Non-pigmented ciliary epithelial cell (primary cell): ENCODE data around the gene ARMH1.
"Not testable (repeated sequence)": the region's sequence is repeated elsewhere in the genome, so short reads cannot be mapped to it uniquely, and the experiment has no call there.

Experiments
- DNase-seq: peaks from one replicate; pipeline ENCODE4 v3.0.0-alpha.2; 2010; ENCODE audit warnings: low read depth

ARMH1 gene

DNA sequence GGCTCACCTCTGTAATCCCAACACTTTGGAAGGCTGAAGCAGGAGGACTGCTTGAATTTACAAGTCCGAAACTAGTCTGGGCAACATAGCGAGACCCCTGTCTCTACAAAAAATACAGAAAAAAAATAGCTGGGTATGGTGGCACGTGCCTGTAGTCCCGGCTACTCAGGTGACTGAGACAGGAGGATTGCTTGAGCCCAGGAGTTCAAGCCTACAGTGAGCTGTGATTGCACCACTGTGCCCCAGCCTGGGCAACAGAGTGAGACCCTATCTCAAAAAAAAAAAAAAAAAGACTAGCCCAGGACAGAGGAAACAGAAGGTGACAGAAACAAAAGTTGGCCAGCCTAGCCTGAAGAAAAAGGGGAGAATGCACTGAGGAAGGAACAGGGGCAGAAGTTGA is 21.2 kb downstream of the ARMH1 start:
- DNase-seq, result no peak

DNA sequence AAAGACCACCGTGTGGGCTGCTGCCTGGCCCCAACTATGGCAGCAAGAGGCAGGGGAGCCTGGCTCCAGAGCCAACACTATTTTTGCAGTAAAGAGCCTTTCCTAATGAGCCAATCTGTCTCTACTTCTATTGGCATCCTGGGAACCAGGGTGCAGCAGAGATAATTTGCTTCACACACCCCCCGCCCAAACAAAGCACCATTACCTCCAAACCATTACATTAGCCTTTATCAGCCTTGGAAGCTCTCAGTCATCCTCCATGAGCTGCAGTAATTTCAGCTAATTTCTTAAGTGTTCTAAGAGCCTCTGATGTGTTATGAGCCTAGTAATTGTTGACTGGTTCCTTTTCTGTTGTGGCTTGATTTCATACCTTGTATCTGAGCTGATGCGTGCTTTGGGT is 21.6 kb downstream of the ARMH1 start:
- no peak for DNase-seq

DNA sequence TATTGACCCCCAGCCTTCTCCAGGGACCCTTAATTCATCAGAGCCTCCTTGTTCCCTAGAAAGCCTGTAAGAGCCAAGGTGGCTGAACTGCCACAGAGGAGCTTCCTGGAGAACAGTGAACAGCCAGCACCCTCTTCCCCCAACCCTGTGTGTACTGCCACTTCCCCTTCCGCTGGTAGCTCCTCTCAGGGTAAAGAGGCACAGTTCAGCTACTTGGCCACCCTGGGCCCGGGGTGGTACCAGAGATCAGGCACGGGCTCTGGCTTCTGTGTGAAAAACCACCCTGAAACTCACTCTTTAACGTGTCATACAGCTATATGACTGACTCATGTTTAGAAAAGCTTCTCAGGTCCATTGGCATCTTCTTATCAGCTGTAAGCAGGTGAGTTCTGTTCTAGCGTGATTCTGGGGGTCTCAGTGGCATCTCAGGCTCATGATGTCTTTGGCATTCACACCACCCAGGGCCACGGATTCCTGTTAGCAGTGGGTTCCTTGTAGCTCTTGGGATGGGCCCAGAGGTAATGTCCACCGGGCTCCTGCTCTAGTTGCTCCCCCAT is 22.4 kb downstream of the ARMH1 start:
- no peak for DNase-seq

DNA sequence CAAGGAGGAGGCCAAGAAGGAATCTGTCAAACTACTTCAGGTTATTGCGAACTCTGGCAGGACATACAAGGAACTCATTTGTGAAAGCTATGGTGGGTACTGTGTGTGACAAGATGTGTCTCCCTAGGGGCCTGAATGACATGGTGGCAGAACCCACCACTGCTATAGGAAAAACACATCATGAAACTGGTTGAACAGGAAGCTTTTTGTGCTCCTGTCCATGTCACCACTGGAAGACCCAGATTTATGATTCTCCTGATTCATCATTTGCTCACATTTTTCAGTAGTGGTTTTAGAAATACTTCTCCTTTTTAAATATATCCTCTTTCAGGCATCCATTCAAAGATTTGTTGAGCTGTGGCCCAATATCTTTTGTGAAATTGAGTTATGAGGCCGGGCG is 23.6 kb downstream of the ARMH1 start:
- DNase-seq, result no peak

DNA sequence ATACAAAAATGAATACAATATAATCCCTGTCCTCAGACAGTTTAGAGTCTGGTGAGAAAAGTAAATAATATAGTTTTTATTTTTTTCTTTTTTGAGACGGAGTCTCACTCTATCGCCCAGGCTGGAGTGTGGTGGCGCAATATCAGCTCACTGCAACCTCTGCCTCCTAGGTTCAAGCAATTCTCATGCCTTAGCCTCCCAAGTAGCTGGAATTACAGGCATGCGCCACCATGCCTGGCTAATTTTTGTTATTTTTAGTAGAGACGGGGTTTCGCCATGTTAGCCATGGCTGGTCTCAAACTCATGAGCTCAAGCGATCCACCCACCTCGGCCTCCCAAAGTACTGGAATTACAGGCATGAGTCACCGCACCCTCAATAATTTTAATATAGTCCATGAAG is 24.9 kb downstream of the ARMH1 start:
- DNase-seq, result not testable (repeated sequence)

DNA sequence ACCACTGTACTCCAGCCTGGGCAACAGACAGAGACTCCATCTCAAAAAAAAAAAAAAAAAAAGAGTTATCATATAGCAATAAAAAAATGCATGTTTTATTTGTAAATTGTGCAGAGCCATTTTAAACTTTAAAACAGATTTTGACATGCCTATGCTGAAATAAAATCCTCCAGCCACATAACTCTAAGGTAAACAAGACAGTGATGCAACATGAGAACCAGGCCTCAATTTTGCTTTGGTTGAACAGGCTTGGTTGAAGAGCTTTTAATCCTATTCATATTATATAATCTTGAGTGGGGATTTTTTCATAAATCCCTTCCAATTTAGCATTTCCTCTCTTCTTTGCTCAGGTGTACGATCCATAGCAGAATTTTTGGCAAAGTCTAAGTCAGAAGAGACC is 26.1 kb downstream of the ARMH1 start:
- no peak for DNase-seq

DNA sequence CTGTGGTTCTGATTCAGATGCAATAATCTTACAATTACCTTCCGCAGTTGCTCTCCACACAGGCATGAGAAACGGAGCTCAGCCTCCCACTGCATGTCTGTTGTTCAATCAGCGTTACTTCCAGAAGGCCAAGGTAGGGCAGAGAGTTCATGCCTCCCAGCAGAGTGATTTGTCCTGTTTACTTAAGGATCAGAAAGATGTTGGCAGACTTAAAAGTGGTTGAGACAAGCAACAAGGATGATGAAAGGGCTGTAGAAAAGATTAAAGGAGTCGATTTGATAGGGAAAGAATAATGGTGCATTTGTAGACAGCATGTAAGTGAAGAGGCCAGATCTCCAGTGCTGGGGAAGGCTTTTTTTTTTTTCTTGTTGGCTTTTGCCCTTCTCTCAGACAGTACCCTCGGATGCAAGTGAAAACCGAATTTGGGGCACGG is 26.6 kb downstream of the ARMH1 start:
- DNase-seq, result no peak

DNA sequence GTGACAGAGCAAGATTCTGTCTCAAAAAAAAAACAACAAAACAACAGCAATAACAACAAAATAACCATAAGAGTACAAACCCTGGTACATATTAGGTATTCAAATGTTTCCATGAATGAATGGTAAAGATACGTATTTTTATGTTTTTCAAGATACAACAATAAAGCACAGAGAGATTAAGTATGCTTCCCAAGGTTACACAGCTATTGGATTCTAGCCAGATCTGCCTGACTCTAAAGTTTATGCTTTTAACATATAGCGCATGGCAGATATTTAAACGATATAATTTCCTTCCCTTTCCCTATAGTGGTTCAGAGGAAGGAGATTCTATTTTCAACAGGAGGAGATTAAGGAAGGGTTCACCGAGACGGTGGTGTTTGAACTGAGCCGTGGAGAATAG is 31.0 kb downstream of the ARMH1 start:
- DNase-seq, result no peak

DNA sequence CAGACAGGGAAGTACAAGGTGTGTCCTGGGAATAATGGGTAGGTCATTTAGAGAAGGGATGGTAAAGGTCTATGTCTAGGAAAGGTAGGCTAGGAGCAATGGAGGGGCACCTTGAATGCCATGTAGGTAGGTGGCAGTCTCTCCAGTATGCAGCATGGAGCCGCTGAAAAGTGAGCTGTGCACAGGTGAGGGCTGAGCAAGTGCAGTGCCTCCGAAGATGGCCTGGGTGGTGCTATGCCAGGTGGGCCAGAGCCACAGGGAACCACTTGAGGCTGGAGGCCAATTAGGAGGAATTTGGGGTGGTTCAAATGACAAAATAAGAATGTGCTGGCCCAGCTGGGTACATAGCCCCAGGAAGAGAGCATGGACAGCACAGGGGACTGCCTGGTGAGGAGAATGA is 31.4 kb downstream of the ARMH1 start:
- no peak for DNase-seq

DNA sequence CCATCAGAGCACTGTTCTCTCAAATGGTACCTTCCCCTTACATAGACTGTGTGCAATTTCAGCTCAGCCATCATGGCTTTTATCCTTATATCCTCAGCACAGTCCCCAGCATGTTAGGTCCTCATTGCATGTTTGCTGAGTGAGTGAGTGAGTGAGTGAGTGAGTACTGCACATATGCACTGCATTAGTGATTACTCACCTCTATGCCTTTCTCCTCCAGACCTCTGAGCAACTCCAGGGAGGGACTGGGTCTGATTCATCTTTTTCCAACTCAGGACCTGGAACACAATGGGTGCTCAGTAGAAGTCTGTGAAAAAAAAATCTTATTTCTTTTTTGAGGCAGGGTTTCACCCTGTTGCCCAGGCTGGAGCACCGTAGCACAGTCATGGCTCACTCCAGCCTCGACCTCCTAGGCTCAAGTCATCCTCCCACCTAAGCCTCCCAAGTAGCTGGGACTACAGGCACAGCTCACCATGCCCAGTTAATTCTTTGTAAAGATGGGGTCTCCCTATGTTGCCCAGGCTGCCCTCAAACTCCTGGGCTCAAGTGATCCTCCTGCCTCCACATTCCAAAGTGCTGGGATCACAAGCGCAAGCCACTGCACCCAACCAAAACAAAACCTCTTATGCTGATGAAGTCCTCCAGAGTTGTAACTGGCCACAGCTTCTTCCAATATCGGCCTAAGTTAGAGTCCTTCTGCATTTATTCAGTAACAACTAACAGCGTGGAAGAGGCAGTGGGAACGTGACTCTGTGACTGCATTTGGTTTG is 32.8 kb downstream of the ARMH1 start:
- peak; percentile 90 for DNase-seq

DNA sequence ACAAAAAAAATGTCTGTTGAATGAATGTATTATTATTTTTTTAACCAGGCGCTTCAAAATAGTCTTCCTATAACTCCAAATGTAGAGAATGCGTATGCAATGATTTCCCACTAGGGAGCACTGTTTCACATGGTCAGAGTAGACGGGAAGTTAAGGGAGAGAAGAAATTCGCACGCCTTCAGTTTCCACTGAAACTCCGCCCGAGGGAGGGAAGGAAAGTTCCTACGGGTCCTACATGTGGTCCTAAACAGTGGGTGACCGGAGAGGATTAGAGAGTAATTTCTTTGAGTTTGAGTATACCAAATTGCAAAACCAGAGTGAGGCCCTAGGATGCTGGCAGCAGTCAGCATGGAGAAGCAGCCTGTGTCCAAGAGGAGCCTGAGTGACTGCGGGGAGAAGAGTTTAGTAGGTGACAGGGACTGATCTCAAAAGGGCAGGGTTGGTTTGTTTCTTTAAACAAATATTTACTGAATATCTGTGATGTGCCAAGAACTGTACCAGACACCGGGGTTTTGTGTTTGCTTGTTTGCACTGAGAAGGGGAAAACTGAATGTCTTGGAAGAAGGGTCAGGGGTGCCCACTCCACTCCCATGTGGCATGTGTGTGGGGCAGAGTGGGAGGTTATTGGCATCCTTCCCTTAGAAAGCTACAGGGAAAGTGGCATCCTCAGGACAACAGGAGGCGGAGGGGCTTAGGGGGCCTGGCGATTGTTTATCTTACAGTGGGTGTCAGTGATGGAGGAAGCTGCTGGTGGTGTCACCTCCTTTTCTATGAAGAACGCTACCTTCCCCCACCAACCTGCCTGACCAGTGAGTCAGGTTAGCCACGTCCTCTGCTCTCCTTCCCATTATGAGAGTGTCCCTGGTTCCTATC is 33.7 kb downstream of the ARMH1 start:
- DNase-seq, result no peak

DNA sequence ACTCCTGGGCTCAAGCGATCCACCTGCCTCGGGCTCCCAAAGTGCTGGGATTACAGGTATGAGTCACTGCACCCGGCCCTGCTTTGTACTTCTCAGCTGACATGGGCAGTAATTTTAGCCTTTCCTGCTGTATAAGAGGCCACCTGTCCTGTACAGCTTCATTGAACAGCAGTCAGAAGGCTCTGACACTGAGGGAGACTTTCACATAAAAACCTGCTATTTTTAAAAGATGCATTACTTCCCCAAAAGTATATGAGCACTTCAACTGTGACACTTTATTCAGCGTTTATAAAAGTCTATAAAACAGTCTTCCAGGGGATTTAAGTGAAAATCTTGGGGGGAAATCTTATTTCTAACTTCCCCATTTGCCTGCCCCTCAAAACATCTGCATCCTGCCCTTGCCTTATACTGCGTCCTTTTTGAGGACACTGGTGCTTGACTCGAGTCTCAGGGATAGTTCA is 38.8 kb downstream of the ARMH1 start:
- no peak for DNase-seq

DNA sequence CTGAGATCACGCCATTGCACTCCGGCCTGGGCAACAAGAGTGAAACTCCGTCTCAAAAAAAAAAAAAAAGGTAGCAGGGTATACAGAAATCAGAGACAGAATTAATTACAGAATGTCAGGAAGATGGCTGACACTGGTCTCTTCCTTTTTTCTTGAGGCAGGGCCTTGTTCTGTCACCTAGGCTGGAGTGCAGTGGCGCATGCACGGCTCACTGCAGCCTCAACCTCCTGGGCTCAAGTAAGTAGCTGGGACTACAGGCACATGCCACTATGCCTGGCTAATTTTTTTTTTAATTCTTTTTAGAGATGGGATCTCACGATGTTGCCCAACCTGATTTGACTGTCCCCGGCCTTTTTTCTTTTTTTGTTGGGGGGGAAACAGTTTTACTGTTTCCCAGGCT is 40.0 kb downstream of the ARMH1 start:
- no peak for DNase-seq

DNA sequence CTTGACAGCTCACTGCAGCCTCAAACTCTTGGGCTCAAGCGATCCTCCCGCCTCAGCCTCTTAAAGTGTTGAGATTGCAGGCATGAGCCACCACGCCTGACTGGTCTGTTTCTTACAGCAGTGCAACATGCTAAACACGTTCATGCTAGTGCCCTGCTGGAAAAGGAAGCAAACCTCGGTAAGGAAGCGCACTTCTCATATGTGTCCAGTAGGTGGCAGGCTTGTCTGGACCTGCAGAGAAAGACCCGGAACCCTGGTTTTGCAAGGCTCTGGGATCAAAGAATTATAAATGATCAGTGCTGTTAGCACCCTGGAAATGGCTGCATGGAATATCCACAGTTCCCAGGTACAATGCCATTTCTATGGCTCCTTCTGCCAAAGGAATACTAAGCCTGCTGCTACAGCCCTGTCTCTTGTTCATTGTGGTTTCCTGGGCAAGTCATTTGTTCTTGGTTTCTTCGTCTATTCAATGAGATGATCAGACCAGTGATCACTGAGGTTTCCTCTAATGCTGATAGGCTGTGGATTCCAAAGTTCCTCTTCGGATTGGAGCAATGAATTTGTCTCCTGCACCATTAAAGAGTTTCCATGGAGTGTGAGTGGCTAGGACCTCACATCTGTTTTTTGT is 40.5 kb downstream of the ARMH1 start:
- DNase-seq, result no peak

DNA sequence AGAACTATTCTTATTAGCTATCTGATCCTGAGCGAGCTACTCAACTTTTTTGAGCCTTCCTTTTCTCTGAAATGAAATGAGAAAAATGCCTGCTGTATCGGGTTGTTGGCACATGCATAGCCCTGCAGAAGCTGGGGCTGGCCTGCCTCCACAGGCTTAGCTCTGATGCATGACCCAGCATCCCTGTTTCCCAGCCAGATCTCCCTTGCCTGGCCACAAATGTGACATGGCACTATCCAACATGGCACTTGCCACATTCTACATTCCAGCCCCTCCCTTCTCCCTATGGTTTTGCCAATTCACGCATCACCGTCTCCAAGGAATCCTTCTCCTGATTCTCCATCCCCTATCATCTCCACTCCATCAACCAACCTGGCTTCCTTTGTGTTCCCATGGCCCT is 42.6 kb downstream of the ARMH1 start:
- no peak for DNase-seq

DNA sequence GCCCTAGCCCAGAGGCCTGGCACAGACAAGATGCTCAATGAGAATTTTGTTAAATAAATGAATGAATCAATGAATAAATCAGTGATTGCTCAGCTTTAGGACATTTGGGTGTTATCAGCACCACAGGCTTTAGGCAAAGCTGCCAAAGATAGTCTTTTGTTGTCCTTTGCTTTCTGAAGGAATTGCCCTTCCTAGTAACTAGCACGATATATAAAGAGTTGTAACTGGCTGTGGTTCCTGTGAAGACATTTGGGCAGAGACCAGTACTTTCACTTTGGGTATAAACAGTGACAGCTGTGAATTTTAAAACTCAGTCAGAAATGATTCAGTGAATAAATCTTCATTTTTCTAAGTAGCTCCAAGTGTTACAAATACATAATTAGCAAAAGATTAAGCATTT is 43.1 kb downstream of the ARMH1 start:
- no peak for DNase-seq

DNA sequence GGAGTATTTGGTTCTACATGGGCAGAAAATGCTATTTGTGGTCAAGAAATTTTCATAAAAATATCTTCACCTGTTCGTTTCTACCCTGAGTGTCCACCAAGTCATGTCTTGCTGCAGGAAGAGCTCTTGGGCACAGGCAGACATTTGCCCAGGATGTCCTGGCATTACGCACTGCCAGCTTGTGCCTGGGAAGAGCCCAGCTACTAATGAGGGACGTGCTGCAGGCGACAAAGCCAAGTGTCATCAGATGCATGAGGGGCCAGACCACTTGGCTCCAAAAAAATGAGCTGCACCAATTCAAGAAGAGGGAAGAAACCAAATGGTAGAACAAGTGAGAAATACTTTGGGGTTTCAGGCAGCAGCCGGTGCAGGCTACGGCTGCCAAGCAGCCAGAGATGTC is 43.6 kb downstream of the ARMH1 start:
- no peak for DNase-seq

DNA sequence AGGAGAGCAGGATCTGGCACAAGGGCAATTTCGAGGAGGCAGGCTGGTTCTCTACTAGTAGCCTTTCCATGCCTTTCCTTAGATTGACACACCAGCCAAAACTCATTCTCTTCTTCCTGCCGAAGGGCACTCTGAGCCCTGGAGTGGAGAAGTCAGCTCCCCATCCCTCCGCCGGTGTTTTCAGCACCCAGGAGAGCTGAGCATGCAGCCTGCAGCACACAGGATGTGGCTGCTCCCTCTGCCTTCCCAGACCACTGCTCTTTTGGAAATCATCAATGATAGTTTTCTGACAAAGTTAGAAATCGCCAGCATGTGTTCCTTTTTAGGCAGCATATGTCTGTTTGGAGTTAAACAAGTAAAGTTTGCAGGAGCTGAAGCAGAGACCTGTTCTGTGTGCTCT is 44.8 kb downstream of the ARMH1 start:
- no peak for DNase-seq

DNA sequence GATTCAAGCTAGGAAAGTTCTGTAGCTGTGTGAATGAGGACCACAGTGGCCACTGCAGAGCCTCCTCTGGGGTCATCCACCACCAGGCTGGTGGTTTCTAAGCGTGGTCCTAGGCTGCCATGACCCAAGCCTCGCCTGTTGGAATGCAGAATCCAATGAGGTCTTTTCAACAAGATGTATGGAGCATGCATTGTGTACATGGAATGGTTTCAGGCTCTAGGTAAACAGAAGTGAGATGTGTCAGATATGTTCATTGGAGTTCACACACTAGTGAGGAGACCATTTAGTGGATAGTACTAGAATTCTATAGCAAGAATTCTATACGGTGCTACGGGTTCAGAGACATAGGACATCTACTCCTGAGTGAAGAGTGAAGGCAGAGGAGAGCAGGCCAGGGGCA is 45.8 kb downstream of the ARMH1 start:
- DNase-seq, result no peak

DNA sequence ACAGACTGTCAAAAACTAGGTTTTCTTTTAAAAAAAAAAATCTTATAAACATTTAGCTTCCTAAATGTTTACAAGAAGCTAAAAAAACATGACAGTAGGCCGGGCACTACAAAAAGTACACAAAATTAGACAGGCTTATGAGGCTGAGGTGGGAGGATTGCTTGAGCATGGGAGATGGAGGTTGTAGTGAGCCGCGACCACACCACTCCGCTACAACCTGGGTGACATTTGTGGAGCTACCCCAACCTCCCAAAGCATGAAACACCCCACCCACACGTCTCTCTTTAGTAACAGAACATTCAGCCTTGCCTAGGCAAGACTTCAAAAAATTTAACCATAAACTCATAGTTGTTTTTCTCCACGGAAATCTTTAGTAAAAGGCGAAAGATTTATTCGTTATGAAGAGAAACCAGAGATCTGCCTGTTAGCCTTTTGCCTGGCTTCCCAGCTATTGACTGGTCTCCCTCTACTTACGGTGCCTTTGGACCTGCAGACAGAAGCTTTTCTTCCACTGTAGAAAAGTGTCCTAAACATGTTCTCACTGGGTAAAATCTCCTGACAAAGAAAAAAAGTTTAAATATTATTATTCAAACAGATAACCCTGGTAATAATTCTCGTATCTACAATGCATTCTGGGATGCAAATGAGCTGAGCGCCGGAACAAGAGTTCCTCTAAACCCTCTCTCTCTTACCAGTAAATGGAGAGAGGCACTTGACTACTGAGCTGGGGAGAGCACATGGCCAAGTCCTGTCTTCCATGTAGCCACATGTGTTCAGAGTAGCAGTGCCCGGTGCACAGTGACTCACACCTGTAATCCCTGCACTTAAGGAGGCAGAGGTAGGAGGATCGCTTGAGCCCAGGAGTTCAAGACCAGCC is 47.2 kb downstream of the ARMH1 start:
- peak; percentile 85 for DNase-seq

DNA sequence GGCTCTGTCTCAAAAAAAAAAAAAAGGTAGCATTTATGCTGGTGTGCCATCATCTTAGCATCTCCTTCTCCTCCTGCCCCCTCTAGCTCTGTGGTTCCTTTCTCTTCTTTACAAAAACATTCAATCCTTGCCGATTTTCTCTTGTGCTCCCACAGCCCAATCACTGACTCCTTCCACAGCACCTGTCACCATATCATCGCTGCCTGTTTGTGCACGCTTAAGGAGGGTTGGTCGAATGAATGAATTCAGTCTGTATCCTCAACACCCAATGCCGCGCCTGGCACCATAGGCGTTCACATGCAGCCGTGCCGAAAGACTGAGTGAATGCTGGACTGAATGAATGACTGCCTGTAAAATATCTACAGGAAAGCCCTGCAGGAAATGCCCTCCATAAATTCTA is 48.5 kb downstream of the ARMH1 start:
- DNase-seq, result no peak
